ENCODE results near the gene FAAP20.

The FAAP20 gene

DNA sequence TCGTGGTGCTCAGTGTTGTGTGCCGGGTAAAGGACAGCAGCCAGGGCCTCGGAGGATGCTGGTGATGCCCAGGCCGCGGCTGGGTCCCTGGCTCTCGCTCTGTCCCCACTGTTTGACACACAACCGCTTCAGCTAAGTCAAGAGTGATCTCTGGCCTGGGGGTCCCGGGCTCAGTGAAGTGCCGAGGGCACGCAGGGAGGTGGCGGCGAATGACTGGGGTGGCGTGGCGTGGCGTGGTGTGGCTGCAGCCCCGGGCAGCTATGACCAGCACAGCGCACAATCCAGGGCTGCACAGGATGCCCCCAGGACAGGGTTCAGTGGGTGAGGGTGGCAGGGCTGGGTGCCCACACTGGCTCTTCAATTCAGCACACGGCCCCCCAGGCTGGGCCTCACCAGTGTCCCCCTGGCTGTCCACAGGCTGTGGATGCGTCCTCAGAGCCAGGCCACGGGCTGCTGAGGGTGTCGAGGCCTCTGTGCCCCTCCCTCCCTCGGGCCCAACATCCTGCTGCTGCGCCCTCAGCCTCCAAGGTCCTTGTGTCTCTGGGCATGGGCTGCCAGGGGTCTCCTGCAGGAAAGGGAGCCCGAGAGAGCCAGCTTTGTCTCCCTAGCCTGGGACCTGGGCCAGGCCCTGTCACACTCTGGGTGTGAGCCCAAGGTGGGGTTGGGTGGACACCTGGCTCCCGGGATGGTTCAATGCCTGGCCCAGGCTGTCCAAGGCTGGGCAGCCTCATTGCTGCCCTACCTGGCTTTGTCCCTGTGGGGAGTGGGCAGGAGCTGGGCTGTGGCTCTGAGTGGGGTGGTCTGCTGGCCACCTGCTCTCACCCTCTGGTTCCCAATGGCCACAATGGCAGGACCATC, 21.6 kb upstream of the FAAP20 start:
- no peak overlapping the region for H3K4me3 ChIP-seq (ENCODE audit: control insufficient read depth in 1 of 7, extremely low read depth in 1 of 7, insufficient read depth in 4 of 7, low read depth in 2 of 7, low read length in 6 of 7)
- POLR2A ChIA-PET = no interaction called here
- DNase-seq = no peak
- no peaks in the 10 kb centered on the region for H3K9me3 ChIP-seq (ENCODE audit: control extremely low read depth in 1 of 5, control insufficient read depth in 4 of 5, insufficient read depth in 2 of 5, low read depth in 1 of 5, low read length in 4 of 5)
- H3K36me3 ChIP-seq (ENCODE audit: control insufficient read depth in 4 of 4, insufficient read depth in 4 of 4, low read length in 3 of 4) = no peaks in the 10 kb centered on the region
- 99% methylated on average over 25 of the region's 25 CpGs for WGBS (ENCODE audit: insufficient coverage)
- H3K27me3 ChIP-seq (replicated peaks in 2 of 5; ENCODE audit: control insufficient read depth in 4 of 5, insufficient read depth in 5 of 5, low read length in 4 of 5) = no peaks in the 10 kb centered on the region
- H3K27ac ChIP-seq (ENCODE audit: insufficient read depth in 1 of 2, low read depth in 1 of 2, low read length in 2 of 2, poor library complexity in 1 of 2, severe bottlenecking in 2 of 2) = no peak overlapping the region
- CTCF ChIA-PET = interaction anchor here (1.7 kb wide), 1 partner anchor 8 kb away, joined by 6 read pairs; no protein-coding TSS in a partner anchor
- H3K4me1 ChIP-seq (ENCODE audit: control extremely low read depth in 1 of 4, control insufficient read depth in 4 of 4, insufficient read depth in 4 of 4, low read length in 3 of 4) = peaks cover 0 to 26% (median 25%) of the 10 kb centered on the region in 4 experiments

DNA sequence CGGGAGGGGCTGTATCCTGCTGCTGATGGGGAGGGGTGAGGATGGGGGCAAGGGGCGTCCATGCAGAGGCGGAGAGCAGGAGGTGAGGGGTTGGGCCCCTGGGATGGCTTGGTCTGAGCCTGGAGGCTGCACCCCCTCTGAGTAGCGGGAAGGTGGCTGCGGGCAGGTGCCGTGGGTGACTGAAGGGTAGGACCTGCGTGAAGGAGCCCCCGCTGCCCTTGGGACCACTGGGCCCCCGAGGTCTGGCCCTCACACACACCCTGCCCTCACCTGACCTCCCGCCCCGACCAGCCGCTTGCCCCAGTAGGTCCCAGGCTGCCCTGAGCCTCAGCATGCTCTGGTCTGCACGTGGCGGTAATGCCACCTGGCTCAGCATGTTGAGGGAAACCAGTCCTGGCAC, 20.8 kb upstream of the FAAP20 start:
- Histone ChIP-seq H3K4me3 (ENCODE audit: control insufficient read depth in 1 of 7, extremely low read depth in 1 of 7, insufficient read depth in 4 of 7, low read depth in 2 of 7, low read length in 6 of 7) (no peak overlapping the region), H3K27me3 (replicated peaks in 2 of 5; ENCODE audit: control insufficient read depth in 4 of 5, insufficient read depth in 5 of 5, low read length in 4 of 5) (no peaks in the 10 kb centered on the region), H3K9me3 (ENCODE audit: control extremely low read depth in 1 of 5, control insufficient read depth in 4 of 5, insufficient read depth in 2 of 5, low read depth in 1 of 5, low read length in 4 of 5) (no peaks in the 10 kb centered on the region), H3K36me3 (ENCODE audit: control insufficient read depth in 4 of 4, insufficient read depth in 4 of 4, low read length in 3 of 4) (no peaks in the 10 kb centered on the region), H3K27ac (ENCODE audit: insufficient read depth in 1 of 2, low read depth in 1 of 2, low read length in 2 of 2, poor library complexity in 1 of 2, severe bottlenecking in 2 of 2) (no peak overlapping the region), H3K4me1 (ENCODE audit: control extremely low read depth in 1 of 4, control insufficient read depth in 4 of 4, insufficient read depth in 4 of 4, low read length in 3 of 4) (peaks cover 0 to 26% (median 25%) of the 10 kb centered on the region in 4 experiments)
- 94% methylated on average over 9 of the region's 14 CpGs for WGBS (ENCODE audit: insufficient coverage)
- ChIA-PET POLR2A (no interaction called here), CTCF (interaction anchor here (1.7 kb wide), 1 partner anchor 9 kb away, joined by 6 read pairs; no protein-coding TSS in a partner anchor)
- DNase-seq = no peak

DNA sequence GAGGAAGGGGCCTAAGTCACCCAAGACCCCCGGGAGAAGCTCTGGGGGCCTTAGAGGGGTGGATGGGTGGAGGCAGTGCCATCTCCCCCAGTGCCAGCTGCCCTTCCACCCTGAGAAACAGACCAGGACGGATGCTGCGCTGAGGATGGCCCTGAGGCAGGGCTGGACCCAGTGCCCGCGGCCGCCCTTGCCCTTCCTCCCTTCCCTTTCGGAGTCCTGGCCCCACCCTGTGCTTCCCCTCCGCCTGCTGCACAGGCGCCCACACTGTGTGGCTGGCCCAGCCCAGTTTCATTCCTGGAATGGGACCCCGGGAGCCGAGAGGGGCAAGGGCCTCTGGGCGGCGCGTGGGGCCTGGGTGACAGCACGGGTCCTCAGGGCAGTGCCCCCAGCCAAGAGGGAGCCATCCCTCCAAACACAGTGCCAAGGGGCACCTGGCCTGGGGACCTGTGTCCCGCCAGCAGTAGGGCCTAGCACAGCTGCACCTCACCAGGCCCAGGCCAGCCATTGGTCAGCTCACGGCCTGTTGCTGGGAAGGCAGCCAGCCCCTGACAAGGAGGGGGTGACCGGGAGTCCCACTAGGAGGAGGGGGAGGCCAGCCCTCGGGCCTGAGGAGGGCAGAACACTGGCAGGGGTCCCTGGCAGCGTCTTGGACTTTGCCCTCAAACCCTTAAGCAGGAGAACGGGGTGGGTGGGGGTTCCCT, 20.1 kb upstream of the FAAP20 start:
- H3K9me3 ChIP-seq (ENCODE audit: control extremely low read depth in 1 of 5, control insufficient read depth in 4 of 5, insufficient read depth in 2 of 5, low read depth in 1 of 5, low read length in 4 of 5) = no peaks in the 10 kb centered on the region
- CTCF ChIA-PET = interaction anchor here (0.6 to 1.0 kb wide), 2 partner anchors 10 to 20 kb away, joined by 3 read pairs; partner anchors contain the start of gene FAAP20
- 86% methylated on average over 15 of the region's 21 CpGs for WGBS (ENCODE audit: insufficient coverage)
- H3K4me1 ChIP-seq (ENCODE audit: control extremely low read depth in 1 of 4, control insufficient read depth in 4 of 4, insufficient read depth in 4 of 4, low read length in 3 of 4) = peaks cover 0 to 26% (median 25%) of the 10 kb centered on the region in 4 experiments
- POLR2A ChIA-PET = no interaction called here
- no peak overlapping the region for H3K27ac ChIP-seq (ENCODE audit: insufficient read depth in 1 of 2, low read depth in 1 of 2, low read length in 2 of 2, poor library complexity in 1 of 2, severe bottlenecking in 2 of 2)
- no peak overlapping the region for H3K4me3 ChIP-seq (ENCODE audit: control insufficient read depth in 1 of 7, extremely low read depth in 1 of 7, insufficient read depth in 4 of 7, low read depth in 2 of 7, low read length in 6 of 7)
- DNase-seq = no peak
- no peaks in the 10 kb centered on the region for H3K27me3 ChIP-seq (replicated peaks in 2 of 5; ENCODE audit: control insufficient read depth in 4 of 5, insufficient read depth in 5 of 5, low read length in 4 of 5)
- no peaks in the 10 kb centered on the region for H3K36me3 ChIP-seq (ENCODE audit: control insufficient read depth in 4 of 4, insufficient read depth in 4 of 4, low read length in 3 of 4)

DNA sequence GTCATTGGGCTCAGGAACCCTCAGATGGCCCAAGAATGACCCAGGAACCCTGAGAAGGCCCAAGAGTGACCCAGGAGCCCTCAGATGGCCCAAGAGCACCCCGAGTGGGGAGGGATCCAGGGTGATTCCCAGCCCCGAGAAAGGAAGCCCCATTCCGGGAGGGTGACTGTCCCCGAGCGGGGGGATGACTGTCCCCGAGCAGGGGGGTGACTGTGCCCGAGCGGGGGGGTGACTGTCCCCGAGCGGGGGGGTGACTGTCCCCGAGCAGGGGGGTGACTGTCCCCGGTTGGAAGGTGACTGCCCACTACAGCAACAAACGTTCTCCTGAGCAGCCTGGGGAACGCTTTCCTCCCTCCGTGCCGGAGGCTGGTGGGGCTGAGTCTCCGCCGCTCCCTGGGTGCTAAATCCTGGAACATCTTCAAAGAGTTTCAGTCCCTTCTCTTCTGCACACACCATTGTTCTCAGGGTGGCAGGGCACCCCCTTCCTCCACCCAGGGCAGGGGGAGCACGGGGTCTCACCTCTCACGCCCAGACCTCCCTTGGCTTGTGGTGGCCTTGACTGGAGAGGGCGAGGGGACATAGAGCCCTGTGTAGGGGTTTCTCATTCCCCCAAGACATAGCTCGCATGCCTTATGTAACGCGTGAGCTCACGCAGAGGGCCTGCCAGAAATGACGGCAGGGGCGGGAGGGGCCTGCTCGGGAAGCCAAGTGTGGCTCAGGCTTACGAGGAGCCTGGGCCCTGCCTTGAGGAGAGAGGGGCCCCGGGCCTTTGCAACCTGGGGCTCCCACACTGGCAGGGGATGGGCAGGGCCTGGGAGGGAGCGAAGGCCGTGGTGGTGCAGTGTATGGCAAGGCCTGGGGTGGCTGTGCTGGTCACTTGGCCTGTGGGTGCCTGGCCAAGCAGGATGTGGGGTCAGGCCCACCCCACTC, 19.3 kb upstream of the FAAP20 start:
- no peaks in the 10 kb centered on the region for H3K27me3 ChIP-seq (replicated peaks in 2 of 5; ENCODE audit: control insufficient read depth in 4 of 5, insufficient read depth in 5 of 5, low read length in 4 of 5)

DNA sequence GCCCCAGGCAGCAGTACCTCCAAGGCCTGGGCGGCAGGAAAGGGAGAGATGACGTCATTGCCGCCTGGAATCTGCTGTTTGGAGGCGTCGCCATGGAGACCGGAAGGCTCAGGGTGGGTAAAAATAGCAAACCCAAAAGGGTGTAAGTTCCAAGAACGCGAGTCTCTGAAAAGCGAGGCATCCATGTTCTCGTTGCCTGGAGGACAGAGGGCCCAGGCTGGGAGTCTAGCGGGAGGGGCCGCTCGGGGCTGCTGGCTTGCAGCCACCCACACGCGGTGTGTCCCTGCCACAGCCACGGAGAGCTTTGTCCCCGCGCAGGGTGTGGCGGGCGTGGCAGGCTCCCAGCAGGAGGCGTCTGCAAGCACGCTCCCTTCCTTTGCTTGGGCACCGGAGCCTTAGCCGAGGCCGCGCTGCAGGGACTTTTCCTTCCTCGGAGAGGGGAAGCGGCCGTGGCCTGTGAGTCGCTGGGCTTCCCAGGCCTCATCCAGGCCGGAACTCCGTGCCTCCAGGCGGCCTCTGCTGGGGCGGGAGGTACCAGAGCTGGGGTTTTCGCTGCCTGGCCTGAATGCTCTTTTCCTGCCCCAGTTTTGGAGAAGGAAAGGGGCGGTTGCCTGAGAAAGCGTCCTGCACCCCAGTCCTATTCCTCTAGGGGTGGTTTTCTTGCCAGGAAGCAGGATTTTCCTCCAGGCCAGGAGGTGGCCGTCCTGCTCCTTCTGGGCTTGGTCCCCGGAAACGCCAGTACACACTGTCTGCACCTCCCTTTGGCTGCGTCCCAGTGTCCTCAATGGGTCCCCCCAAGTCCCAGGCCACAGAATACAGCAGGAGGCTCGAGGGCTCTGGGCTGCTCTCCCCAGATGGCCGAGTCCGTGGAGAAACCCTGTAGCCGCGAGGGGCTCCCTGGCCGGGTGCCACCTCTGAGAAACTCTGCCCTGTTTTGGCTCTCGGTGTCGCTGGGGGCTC, 18.2 kb upstream of the FAAP20 start:
- ChIA-PET CTCF (interaction anchor here (1.0 to 2.1 kb wide), 5 partner anchors 9 to 46 kb away, joined by 3 to 9 read pairs (median 3); no protein-coding TSS in a partner anchor), POLR2A (interaction anchor here (1.1 to 2.0 kb wide), 4 partner anchors 14 to 18 kb away, joined by 3 to 15 read pairs (median 6); partner anchors contain the start of gene FAAP20)
- no peaks in the 10 kb centered on the region for H3K36me3 ChIP-seq (ENCODE audit: control insufficient read depth in 4 of 4, insufficient read depth in 4 of 4, low read length in 3 of 4)
- DNase-seq = peak; percentile 86 to 92 (median 91)
- no peaks in the 10 kb centered on the region for H3K27me3 ChIP-seq (replicated peaks in 2 of 5; ENCODE audit: control insufficient read depth in 4 of 5, insufficient read depth in 5 of 5, low read length in 4 of 5)
- peak overlapping the region in 6 of 7 experiments; percentile 10 to 70 (median 42) for H3K4me3 ChIP-seq (ENCODE audit: control insufficient read depth in 1 of 7, extremely low read depth in 1 of 7, insufficient read depth in 4 of 7, low read depth in 2 of 7, low read length in 6 of 7)
- peaks cover 0 to 26% (median 25%) of the 10 kb centered on the region in 4 experiments for H3K4me1 ChIP-seq (ENCODE audit: control extremely low read depth in 1 of 4, control insufficient read depth in 4 of 4, insufficient read depth in 4 of 4, low read length in 3 of 4)
- WGBS (ENCODE audit: insufficient coverage) = 15% methylated on average over 38 of the region's 49 CpGs
- H3K27ac ChIP-seq (ENCODE audit: insufficient read depth in 1 of 2, low read depth in 1 of 2, low read length in 2 of 2, poor library complexity in 1 of 2, severe bottlenecking in 2 of 2) = peak overlapping the region; percentile 40 to 75
- no peaks in the 10 kb centered on the region for H3K9me3 ChIP-seq (ENCODE audit: control extremely low read depth in 1 of 5, control insufficient read depth in 4 of 5, insufficient read depth in 2 of 5, low read depth in 1 of 5, low read length in 4 of 5)

More for the DNA sequence above, 19.3 kb upstream of the FAAP20 start:
- ChIA-PET POLR2A (no interaction called here), CTCF (interaction anchor here (0.6 to 1.0 kb wide), 2 partner anchors 11 to 19 kb away, joined by 3 read pairs; partner anchors contain the start of gene FAAP20)
- DNase-seq = no peak
- 92% methylated on average over 29 of the region's 32 CpGs for WGBS (ENCODE audit: insufficient coverage)
- Histone ChIP-seq H3K27ac (ENCODE audit: insufficient read depth in 1 of 2, low read depth in 1 of 2, low read length in 2 of 2, poor library complexity in 1 of 2, severe bottlenecking in 2 of 2) (no peak overlapping the region), H3K36me3 (ENCODE audit: control insufficient read depth in 4 of 4, insufficient read depth in 4 of 4, low read length in 3 of 4) (no peaks in the 10 kb centered on the region), H3K4me1 (ENCODE audit: control extremely low read depth in 1 of 4, control insufficient read depth in 4 of 4, insufficient read depth in 4 of 4, low read length in 3 of 4) (peaks cover 0 to 26% (median 25%) of the 10 kb centered on the region in 4 experiments), H3K9me3 (ENCODE audit: control extremely low read depth in 1 of 5, control insufficient read depth in 4 of 5, insufficient read depth in 2 of 5, low read depth in 1 of 5, low read length in 4 of 5) (no peaks in the 10 kb centered on the region), H3K4me3 (ENCODE audit: control insufficient read depth in 1 of 7, extremely low read depth in 1 of 7, insufficient read depth in 4 of 7, low read depth in 2 of 7, low read length in 6 of 7) (peak overlapping the region in 1 of 7 experiments; percentile 70)

DNA sequence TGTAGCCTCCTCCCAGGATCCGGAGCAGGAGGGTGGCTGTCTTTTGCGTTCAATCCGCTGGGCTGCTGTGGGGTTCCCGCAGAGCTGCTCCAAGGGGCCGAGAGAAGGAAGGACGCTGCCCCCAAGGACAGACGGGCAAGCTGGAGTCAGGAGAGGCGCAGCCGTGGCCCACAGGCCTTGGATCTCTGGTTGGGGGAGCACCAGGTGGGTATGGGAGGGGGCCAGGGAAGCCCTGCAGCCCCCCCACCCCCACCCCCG, 17.6 kb upstream of the FAAP20 start:
- Histone ChIP-seq H3K36me3 (ENCODE audit: control insufficient read depth in 4 of 4, insufficient read depth in 4 of 4, low read length in 3 of 4) (no peaks in the 10 kb centered on the region), H3K27ac (ENCODE audit: insufficient read depth in 1 of 2, low read depth in 1 of 2, low read length in 2 of 2, poor library complexity in 1 of 2, severe bottlenecking in 2 of 2) (peak overlapping the region; percentile 25 to 75), H3K27me3 (replicated peaks in 2 of 5; ENCODE audit: control insufficient read depth in 4 of 5, insufficient read depth in 5 of 5, low read length in 4 of 5) (no peaks in the 10 kb centered on the region), H3K4me1 (ENCODE audit: control extremely low read depth in 1 of 4, control insufficient read depth in 4 of 4, insufficient read depth in 4 of 4, low read length in 3 of 4) (peaks cover 0 to 26% (median 25%) of the 10 kb centered on the region in 4 experiments), H3K9me3 (ENCODE audit: control extremely low read depth in 1 of 5, control insufficient read depth in 4 of 5, insufficient read depth in 2 of 5, low read depth in 1 of 5, low read length in 4 of 5) (no peaks in the 10 kb centered on the region), H3K4me3 (ENCODE audit: control insufficient read depth in 1 of 7, extremely low read depth in 1 of 7, insufficient read depth in 4 of 7, low read depth in 2 of 7, low read length in 6 of 7) (peak overlapping the region in 2 of 7 experiments; percentile 33 to 55)
- WGBS (ENCODE audit: insufficient coverage) = 80% methylated on average over 4 of the region's 10 CpGs
- ChIA-PET POLR2A (interaction anchor here (1.1 to 2.0 kb wide), 4 partner anchors 13 to 18 kb away, joined by 3 to 15 read pairs (median 6); partner anchors contain the start of gene FAAP20), CTCF (interaction anchor here (1.0 to 2.1 kb wide), 6 partner anchors 10 to 47 kb away, joined by 3 to 9 read pairs (median 4); no protein-coding TSS in a partner anchor)
- no peak for DNase-seq
